Measurements from ENCODE around the gene CCNK.

Gene CCNK

DNA sequence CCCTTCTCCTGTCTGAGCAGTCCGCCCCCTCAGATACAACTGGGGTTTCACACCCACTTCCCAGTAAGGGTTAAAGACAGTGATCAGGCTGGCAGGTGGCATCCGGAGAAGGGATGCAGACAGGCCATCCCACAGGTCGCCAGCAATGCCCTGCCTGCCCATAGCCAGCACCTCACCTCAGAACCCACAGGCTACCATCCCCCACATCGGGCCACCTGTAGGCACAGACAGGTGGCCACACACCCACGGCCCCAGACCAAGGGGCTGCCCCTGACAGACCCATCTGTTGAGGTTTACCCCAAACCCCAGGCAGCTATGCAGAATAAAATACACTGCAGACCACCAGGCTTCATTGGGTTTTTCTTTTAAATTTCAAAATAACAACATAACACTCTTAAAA, 57.5 kb downstream of the CCNK start:
- no peak for DNase-seq

DNA sequence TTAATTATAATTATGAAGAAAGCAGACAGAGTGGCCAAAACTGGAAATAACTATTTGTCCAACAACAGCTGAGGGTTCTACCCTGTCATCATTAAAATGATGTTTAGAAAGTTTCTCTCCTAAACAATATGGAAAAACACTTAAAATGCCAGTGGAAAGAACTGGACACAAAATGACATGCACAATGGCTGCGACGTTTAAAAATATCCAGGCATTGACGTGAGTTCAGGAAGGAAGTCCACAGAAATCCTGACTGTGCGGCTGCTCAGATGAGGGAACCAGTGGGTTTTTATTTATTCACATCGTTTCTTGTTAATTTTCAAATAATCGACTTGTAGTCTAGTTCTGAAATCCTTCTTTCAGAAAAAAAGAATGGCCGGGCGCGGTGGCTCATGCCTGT, 58.3 kb downstream of the CCNK start:
- DNase-seq = no peak

DNA sequence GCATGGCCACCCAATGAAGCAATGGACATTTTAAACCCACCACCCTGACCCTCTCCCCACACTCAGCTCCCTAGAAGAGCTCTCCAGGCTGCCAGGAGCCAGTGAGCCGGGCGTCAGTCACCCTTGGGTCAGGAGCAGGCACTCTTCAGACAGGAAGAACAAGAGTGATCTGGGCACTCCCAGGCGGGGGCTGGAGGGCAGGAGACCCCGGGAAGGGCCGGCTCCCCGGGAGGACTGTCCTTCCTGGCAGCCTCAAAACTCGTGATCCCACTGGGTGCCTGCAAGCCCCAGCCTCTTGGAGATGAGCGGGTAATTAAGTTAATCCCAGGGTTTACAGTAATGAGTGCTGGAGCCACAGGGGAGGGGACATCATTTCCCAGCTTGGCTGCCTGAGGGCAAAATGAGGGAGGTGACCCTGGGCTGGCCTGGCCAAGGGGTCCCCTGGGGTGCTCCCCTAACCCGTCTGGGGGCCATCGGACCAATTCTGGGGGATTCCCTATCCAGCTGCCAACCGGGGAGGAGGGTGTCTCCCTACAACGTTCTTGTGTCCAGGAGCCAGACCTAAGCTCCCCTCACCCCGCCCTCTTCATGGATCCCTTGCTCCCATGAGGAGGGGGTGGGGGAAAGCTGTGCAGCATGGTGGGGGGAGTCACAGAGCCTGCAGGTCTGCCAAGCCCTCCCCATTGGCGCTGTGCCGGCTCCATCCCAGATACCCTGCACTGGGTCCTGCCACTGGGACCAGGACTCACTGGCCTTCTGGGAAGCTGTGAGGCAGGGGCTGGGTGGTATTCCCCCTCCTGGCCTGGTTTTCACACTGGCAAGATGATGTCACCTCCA, 59.2 kb downstream of the CCNK start:
- no peak for DNase-seq

GRCh38 chr14:99541211-99541610, 60.0 kb downstream of the CCNK start:
- no peak for DNase-seq

DNA sequence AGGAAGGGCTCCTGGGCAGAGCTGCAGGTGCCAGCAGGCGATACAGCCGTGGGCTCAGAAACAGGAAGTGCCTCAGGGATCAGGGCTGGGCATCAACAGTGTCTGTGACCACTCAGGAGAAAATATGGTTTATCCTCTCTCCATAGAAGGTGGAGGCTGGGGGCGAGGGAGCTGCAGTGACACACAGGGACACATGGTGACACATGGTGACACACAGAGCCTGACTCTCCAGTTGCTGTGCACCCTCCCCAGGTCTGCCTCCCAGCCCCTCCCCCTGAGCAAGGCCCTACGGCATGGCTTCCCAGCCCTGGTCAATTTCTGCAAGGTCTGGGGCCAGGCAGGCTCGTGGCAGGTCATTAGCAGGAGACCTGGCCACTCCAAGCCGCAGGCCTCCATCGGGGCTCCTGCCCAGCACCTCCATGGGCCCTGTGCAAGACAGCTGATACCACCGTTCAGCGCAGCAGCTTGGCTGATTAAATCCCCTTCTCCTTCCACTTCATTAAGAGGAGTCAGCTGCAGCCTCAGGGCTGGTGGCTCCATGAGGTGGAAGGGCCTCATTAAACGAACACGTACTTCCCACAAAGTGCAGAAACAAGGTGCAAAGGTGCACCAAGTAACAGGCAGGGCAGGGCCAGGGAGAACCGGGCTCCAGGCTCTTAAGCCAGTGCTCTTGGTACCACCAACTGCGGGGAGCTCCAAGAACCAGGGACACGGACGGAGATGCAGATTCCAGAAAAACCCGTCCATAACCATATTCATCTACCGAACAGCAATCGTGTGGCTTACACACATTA, 60.7 kb downstream of the CCNK start:
- no peak for DNase-seq

GRCh38 chr14:99542566-99542965, 61.4 kb downstream of the CCNK start:
- no peak for DNase-seq

DNA sequence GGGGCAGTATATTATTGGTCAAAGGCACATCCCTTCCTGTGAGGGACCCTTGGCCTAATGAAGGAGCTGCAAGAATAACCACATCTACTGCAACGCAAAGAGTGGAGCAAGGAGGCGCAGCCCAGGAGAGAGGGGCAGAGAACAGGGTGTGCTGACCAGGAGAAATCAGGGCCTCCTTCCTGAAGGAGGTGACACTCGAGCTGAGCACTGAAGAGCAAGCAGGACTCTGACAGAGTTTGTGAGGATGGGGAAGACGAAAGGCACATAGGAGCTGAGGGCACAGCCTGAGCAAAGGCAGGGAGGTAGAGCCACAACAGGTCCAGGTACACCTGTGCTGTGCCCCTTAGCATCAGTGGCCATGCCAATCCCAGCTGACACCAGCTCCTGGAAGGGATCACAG, 62.2 kb downstream of the CCNK start:
- DNase-seq = no peak

GRCh38 chr14:99543985-99544384, 62.8 kb downstream of the CCNK start:
- no peak for DNase-seq

DNA sequence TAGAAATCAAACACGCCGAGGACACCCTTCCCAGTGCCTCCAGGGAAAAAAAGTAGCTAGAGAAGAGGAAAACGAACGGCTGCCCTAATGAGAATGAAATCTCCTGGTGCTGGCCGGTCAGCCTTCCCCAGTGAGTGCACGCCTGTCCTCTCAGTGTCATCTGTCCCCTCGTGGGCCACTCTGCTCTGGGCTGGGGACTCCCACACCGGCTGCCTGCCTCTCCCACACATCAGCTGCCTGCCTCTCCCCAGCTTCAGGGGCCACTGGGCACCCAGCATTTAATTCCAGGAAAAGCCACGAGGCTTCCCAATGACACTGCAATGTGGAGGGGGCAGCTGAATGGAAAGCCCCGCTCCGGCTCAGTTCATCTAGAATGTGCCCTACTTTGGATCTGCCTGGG, 63.8 kb downstream of the CCNK start:
- no peak for DNase-seq

GRCh38 chr14:99545586-99545985, 64.4 kb downstream of the CCNK start:
- no peak for DNase-seq

DNA sequence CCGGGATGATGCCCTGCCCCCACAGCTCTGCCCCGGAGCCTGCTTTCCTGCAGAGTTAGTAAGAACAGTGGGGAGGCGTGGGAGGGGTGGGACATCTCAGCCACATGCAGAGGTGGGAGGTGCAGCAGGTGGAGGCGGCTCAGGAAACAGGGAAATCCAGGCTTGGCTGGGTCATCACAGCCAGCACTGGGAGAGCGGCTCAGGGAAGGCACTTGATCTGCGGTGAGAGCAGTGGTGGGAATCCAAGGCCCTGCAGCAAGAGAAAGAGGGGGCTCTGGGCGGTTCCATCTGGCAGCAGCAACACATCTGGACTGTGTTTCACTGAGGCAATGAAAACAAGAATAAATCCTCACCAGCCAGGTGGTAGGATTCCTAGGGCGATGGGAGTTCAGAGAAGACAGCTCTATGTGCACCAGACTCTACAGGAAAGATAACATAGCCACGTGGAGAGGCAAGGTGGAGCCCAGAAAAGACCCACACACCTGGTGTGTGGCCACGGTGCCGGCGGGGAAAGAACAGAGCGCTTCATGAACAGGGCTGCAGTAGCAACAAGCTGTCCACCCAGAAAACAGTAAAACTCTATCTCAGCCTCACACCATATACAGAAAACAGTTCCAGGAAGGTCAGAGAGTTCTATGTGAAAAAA, 65.1 kb downstream of the CCNK start:
- no peak for DNase-seq

DNA sequence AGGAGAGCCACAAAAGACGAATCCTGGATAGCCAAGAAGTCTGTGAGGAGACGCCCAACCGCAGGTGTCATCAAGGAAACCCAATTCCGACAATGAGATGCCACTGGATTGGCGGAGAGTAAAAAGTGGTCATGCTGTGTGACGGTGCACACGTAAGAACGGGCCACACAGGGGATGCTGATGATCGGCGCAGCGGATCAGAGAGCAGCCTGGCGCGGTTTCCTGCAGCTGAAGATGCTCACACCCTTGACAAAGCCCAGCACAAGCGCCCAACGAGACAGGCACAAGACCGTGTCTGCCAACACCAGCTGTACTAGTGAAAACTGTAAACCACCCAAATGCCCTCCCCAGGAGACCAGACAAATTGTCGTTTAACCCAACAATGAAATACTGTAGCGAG, 67.0 kb downstream of the CCNK start:
- no peak for DNase-seq

DNA sequence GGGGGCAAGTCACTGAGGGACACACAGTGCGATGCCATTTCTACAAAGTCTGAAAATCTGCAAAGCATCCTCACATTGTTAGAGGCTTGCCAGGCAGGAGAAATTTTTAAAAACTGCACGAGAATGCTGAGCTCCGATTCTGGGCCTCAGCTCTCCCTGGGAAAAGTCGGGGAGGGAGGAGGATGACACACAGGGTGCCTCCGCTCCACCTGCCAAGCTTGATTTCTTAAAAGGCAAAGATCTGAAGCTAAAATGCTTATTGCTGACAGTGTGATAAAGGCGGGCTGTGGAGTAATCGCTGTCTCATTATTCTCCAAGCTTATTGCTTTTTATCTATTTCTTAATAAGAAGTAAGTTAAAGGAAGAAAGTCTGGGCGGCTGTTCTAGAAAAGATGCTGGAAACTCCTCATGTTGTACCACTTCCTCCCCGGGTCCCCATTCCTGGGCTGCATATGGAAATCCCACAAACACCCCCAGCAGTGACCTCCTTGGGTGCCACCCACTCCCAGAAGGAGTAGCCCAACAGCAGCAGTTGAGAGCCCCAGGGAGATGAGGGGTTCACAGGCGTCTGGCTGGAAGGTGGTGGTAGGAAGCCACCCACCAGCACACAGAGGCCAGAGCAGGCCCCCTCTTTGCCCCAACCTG, 67.8 kb downstream of the CCNK start:
- DNase-seq = no peak

GRCh38 chr14:99549684-99550083, 68.5 kb downstream of the CCNK start:
- no peak for DNase-seq

GRCh38 chr14:99550387-99550992, 69.3 kb downstream of the CCNK start:
- DNase-seq = no peak

GRCh38 chr14:99551034-99551922, 70.1 kb downstream of the CCNK start:
- no peak for DNase-seq

GRCh38 chr14:99552021-99552553, 70.9 kb downstream of the CCNK start:
- DNase-seq = no peak

GRCh38 chr14:99552572-99553216, 71.5 kb downstream of the CCNK start:
- DNase-seq = no peak

DNA sequence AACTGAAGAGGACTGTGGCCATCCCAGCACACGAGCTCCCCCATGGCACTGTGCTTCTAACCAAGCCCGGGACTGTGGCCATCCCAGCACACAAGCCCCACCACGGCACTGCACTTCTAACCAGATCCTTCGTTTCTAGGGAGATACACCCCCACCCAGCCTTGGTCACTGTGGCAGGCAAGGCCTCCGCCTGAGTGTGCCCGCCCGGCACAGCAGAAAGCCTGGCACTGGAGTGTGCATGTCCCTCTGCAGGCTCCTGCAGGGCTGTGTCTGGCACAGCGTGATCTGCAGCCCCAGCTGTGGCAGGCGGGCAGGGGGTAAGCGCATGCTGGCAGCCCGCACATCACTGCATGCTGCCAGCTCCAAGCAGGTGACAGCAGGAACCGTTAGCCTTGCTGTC, 73.0 kb downstream of the CCNK start:
- no peak for DNase-seq

- DNase-seq = no peak
Observed at GRCh38 chr14:99554757-99555531, 73.7 kb downstream of the CCNK start.

Data from NK-92 treated with Interleukin-12 subunit alpha and Interleukin-12 subunit beta, amount 100 ng/mL, for 24 hours (cell line).